Measurements from ENCODE around the gene FCAMR.

The FCAMR gene

DNA sequence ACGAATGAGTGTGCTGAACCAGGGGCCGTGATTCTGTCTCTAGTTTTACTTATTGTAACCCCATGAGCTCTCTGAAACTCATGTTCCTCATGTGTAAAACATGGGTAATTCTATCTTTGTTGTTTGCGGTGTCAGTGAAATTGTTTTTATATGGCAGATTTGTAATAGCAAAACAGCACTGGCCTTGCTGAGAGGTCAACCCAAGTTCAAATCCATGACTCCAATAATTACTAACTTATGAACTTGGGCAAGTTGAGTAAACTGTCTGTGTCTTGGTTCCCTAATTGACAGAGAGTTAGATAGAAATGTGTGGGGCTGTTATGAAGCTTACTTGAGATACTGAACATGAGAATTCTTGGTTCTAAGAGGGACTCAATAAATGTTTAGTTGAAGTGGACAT, 44.5 kb upstream of the FCAMR start:
- no peaks in the 10 kb centered on the region for H3K9me2 ChIP-seq (replicated peaks; ENCODE audit: control insufficient read depth, low read length)
- H3K4me2 ChIP-seq (ENCODE audit: low read length), result no peak overlapping the region

DNA sequence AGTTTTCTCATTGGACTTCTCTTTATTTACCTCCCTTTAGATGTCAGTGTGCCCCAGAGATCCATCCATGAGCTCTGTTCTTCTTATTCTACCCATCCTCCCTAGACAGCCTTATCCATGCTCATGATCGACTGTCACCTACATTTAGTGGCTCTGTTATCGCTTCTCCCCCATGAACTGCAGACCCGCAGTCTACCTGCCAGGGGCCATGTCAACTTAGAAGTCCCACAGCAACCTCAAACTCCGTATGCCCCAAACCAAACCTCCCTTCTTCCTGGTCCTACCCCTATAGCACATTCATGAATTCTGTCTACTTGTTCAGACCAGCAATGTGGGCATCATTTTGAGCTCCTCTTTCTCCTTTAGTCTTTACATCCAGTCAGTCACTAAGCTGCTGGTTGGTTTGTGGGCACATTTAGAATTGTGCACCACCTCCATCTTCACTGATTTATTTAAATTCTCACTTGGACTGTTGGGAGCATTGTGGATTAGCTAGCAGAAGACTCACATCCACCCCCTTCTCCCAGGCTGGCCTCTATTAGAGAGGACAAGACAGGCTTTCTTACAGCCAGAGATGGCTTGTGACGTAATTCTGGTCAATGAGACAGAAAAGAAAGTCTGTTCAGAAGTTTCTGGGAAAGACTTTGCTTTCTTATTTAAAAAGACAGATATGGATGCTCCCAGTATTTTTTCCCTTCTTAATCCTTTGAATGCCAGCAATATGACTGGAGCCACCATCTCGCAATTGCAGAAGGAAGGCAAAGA, 43.2 kb upstream of the FCAMR start:
- Histone ChIP-seq H3K36me3 (ENCODE audit: control insufficient read depth, low read length) (no peaks in the 10 kb centered on the region), H3K4me1 (ENCODE audit: control insufficient read depth, low read length) (no peaks in the 10 kb centered on the region), H3K4me3 (ENCODE audit: low read length) (no peak overlapping the region), H3K79me2 (ENCODE audit: control insufficient read depth, low read length) (no peaks in the 10 kb centered on the region), H3K27ac (ENCODE audit: low read depth, low read length) (no peak overlapping the region), H3K9me3 (ENCODE audit: control insufficient read depth, insufficient read depth, low read length) (no peaks in the 10 kb centered on the region), H4K20me1 (ENCODE audit: control insufficient read depth, insufficient read depth, low read depth, low read length) (no peaks in the 10 kb centered on the region), H3K9me2 (replicated peaks; ENCODE audit: control insufficient read depth, low read length) (no peaks in the 10 kb centered on the region), H3F3A (ENCODE audit: control insufficient read depth, insufficient read depth) (no peaks in the 10 kb centered on the region), H3K4me2 (ENCODE audit: low read length) (no peak overlapping the region), H3K27me3 (ENCODE audit: control insufficient read depth, low read length) (peaks cover 30% of the 10 kb centered on the region)
- TF ChIP-seq CTCF (IDR thresholded peaks at IDR 0.05; ENCODE audit: low read depth, low read length, poor library complexity, severe bottlenecking) (no peak), EZH2phosphoT487 (IDR thresholded peaks at IDR 0.05; ENCODE audit: borderline replicate concordance, low read length) (no peak)

More for the DNA sequence above, 44.5 kb upstream of the FCAMR start:
- no peaks in the 10 kb centered on the region for H3F3A ChIP-seq (ENCODE audit: control insufficient read depth, insufficient read depth)
- TF ChIP-seq EZH2phosphoT487 (IDR thresholded peaks at IDR 0.05; ENCODE audit: borderline replicate concordance, low read length) (no peak), CTCF (IDR thresholded peaks at IDR 0.05; ENCODE audit: low read depth, low read length, poor library complexity, severe bottlenecking) (no peak)
- H3K36me3 ChIP-seq (ENCODE audit: control insufficient read depth, low read length), result no peaks in the 10 kb centered on the region
- H3K27me3 ChIP-seq (ENCODE audit: control insufficient read depth, low read length), result peaks cover 40% of the 10 kb centered on the region
- no peaks in the 10 kb centered on the region for H3K4me1 ChIP-seq (ENCODE audit: control insufficient read depth, low read length)
- H3K79me2 ChIP-seq (ENCODE audit: control insufficient read depth, low read length), result no peaks in the 10 kb centered on the region
- no peaks in the 10 kb centered on the region for H4K20me1 ChIP-seq (ENCODE audit: control insufficient read depth, insufficient read depth, low read depth, low read length)
- H3K9me3 ChIP-seq (ENCODE audit: control insufficient read depth, insufficient read depth, low read length), result no peaks in the 10 kb centered on the region
- H3K4me3 ChIP-seq (ENCODE audit: low read length), result no peak overlapping the region
- no peak overlapping the region for H3K27ac ChIP-seq (ENCODE audit: low read depth, low read length)

- H3K79me2 ChIP-seq (ENCODE audit: control insufficient read depth, low read length), result no peaks in the 10 kb centered on the region
- no peaks in the 10 kb centered on the region for H3K4me1 ChIP-seq (ENCODE audit: control insufficient read depth, low read length)
- no peaks in the 10 kb centered on the region for H3K9me3 ChIP-seq (ENCODE audit: control insufficient read depth, insufficient read depth, low read length)
- H3K9me2 ChIP-seq (replicated peaks; ENCODE audit: control insufficient read depth, low read length), result no peaks in the 10 kb centered on the region
- no peak overlapping the region for H3K27ac ChIP-seq (ENCODE audit: low read depth, low read length)
- H3K27me3 ChIP-seq (ENCODE audit: control insufficient read depth, low read length), result peaks cover 28% of the 10 kb centered on the region
- H3K4me2 ChIP-seq (ENCODE audit: low read length), result no peak overlapping the region
- no peaks in the 10 kb centered on the region for H4K20me1 ChIP-seq (ENCODE audit: control insufficient read depth, insufficient read depth, low read depth, low read length)
- no peak overlapping the region for H3K4me3 ChIP-seq (ENCODE audit: low read length)
- TF ChIP-seq CTCF (IDR thresholded peaks at IDR 0.05; ENCODE audit: low read depth, low read length, poor library complexity, severe bottlenecking) (no peak), EZH2phosphoT487 (IDR thresholded peaks at IDR 0.05; ENCODE audit: borderline replicate concordance, low read length) (no peak)
- H3F3A ChIP-seq (ENCODE audit: control insufficient read depth, insufficient read depth), result no peaks in the 10 kb centered on the region
- H3K36me3 ChIP-seq (ENCODE audit: control insufficient read depth, low read length), result no peaks in the 10 kb centered on the region
Measured at GRCh38 chr1:207010726-207011125, 40.5 kb upstream of the FCAMR start.
